PFSK-1 (cell line): ENCODE data around the gene SLCO3A1.

Source experiments
- FOXP2 ChIP-seq: optimal IDR thresholded peaks from 2 replicates; pipeline ENCODE3; 2011; ENCODE audit warnings: borderline replicate concordance, control low read depth, inconsistent platforms; ENCODE audit not compliant: insufficient read depth; ENCODE audit errors: extremely low read length, extremely low read depth
- POLR2AphosphoS5 ChIP-seq: IDR thresholded peaks from 2 replicates; pipeline ENCODE4 v1.6.1; 2012; ENCODE audit warnings: low read depth, mild to moderate bottlenecking, control low read depth, low read length, moderate library complexity
- SIN3A ChIP-seq: IDR thresholded peaks from 2 replicates; pipeline ENCODE4 v1.6.1; 2012; ENCODE audit warnings: mild to moderate bottlenecking, low read length, moderate library complexity, borderline replicate concordance; ENCODE audit not compliant: insufficient read depth
- TAF1 ChIP-seq: IDR thresholded peaks from 2 replicates; pipeline ENCODE4 v1.6.1; 2012; ENCODE audit warnings: low read length, control low read depth, borderline replicate concordance; ENCODE audit not compliant: insufficient read depth
- TF ChIP-seq, protein P1 (sequence below), 2 experiments: IDR thresholded peaks; 2 replicates each; pipeline versions ENCODE4 v1.6.1 to v1.8.0; 2011 to 2012; ENCODE audit warnings: low read depth in 2 of 2, low read length in 2 of 2, control low read depth in 1 of 2, inconsistent platforms in 1 of 2, mild to moderate bottlenecking in 1 of 2, moderate library complexity in 1 of 2; ENCODE audit not compliant: insufficient read depth in 1 of 2

DNA sequence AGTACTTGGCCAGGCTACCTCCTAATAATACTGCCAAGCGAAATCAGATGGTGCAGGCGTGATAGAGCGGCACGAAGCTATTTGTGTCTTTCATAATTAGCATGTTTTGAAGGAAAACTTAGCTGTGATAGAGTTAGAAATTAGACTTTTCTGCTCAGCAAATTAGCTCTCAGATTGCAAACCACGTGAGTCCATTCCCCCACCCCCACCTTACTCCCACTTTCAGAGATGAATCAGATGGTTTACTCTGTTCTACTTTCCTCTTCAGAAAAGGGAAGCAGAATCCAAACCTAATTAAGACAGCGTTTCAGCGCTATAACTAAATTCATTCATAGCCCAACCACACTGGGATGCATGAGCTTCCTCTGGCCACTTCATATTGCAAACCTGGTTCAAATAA is 214.6 kb downstream of the SLCO3A1 start:
- TF ChIP-seq POLR2AphosphoS5 (no peak), TAF1 (no peak), FOXP2 (no peak), SIN3A (no peak)
- TF ChIP-seq, protein P1, sequence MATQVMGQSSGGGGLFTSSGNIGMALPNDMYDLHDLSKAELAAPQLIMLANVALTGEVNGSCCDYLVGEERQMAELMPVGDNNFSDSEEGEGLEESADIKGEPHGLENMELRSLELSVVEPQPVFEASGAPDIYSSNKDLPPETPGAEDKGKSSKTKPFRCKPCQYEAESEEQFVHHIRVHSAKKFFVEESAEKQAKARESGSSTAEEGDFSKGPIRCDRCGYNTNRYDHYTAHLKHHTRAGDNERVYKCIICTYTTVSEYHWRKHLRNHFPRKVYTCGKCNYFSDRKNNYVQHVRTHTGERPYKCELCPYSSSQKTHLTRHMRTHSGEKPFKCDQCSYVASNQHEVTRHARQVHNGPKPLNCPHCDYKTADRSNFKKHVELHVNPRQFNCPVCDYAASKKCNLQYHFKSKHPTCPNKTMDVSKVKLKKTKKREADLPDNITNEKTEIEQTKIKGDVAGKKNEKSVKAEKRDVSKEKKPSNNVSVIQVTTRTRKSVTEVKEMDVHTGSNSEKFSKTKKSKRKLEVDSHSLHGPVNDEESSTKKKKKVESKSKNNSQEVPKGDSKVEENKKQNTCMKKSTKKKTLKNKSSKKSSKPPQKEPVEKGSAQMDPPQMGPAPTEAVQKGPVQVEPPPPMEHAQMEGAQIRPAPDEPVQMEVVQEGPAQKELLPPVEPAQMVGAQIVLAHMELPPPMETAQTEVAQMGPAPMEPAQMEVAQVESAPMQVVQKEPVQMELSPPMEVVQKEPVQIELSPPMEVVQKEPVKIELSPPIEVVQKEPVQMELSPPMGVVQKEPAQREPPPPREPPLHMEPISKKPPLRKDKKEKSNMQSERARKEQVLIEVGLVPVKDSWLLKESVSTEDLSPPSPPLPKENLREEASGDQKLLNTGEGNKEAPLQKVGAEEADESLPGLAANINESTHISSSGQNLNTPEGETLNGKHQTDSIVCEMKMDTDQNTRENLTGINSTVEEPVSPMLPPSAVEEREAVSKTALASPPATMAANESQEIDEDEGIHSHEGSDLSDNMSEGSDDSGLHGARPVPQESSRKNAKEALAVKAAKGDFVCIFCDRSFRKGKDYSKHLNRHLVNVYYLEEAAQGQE (IDR thresholded peaks at IDR 0.05; ENCODE audit: insufficient read depth in 1 of 2, low read depth in 2 of 2, low read length in 2 of 2): no peak
